GM18520 (cell line): Measurements from ENCODE around the gene LRRK1.

ENCODE experiments used
- ATAC-seq: cut with Tn5 transposase; IDR thresholded peaks from one replicate; pipeline ENCODE4 v1.9.1; 2021; ENCODE audit not compliant: unreplicated experiment

Gene LRRK1

GRCh38 chr15:100909989-100910955 is 8.9 kb upstream of the LRRK1 start:
- no peak for ATAC-seq

- ATAC-seq, result no peak
Observed at GRCh38 chr15:100911086-100911485, 8.1 kb upstream of the LRRK1 start.

- ATAC-seq, result no peak
Observed at GRCh38 chr15:100913961-100914360, 5.2 kb upstream of the LRRK1 start.

GRCh38 chr15:100914876-100915275 is 4.3 kb upstream of the LRRK1 start:
- ATAC-seq, result no peak

- ATAC-seq, result peak; percentile 45
Observed at GRCh38 chr15:100918034-100918689, 995 bp upstream of the LRRK1 start.

DNA sequence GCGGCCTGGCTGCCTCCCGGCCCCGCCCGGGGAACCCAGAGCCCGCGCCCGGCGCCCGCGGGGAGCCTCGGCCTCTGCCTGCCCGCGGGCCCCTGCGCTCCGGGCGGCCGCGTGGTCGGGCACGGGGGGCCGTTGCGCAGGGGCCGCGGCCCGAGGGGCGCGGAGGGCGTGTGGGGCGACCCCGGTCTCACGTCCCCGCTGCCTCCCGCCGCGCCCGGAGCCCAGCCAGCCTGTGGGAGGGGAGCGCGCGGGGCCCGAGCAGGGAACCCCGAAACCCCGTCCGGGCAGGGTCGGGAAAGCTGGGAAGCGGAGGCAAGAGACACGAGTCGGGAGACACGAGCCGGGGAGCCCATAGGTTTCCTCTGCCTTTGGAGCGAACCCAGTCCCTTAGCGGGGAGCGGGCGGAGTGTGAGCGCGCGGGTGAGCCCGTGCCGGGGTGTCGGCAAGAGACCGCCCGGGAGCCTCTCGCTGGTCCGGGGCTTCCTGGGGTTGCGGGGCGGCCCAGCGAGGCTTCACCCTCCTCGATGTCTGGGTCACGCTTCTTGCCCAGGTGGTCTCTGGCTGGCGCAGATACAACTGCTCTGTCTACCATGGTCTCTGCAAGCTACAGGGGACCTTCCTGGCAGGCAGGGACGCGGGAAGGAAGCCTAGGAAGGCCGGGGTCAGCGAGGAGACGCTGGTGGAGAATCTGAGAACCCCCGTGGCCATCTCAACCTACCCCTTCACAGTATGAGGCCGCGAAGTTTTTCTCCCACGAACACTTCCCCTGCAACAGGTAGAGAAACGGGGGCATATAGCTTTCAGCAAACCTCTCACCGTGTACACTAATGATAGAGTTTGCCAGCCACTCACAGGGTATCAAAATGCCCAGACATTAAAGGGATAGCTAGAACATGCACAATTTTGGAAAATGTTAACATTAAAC is 586 bp downstream of the LRRK1 start:
- ATAC-seq, result no peak

DNA sequence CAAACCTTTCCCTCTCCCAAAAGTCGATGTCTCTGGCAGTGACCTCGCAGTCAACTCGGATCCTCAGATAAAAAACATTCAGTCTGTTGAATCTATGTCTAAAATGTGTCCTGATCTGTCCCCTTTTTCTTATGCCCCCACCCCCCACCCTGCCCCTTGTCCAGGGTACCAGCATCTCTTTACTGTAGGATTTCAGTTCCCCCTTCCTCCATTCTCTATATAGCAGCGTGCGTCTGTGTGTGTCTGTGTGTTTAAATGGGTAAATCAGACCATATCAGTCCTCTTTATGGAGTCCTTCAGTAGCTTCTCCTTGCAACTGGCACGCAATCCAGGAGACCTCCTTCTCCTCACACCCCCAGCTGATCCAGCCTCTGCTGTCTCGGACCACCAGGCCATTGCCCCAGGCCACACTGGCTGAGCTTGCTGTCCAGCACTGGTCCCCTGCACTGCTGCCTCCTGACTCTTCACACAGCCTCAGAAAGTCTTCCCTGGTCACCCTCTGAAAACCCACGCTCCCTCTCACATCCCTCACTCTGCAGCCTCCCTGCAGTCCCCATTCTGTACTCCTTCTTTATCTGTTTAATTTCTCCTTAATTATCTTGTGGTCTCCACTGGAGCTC is 1.5 kb downstream of the LRRK1 start:
- ATAC-seq, result no peak

GRCh38 chr15:100922192-100923040 is 3.3 kb downstream of the LRRK1 start:
- no peak for ATAC-seq

DNA sequence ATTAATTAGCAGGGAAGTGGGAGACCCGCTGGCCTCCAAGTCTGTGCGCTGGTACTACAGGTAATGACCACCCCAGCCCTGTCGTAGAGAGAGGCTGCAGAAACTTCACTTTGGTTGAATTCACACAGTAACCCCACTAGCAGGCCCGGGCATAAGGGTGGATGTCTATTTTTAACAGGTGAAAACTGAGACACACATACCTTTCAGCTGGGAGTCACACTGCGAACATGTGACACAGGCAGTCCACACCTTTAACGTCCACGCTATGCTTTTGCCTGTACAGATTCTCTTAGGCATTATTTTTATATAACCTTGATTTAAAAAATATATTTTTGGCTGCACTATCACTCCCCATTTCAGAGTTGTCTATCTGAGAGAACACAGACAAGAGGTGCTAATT is 3.9 kb downstream of the LRRK1 start:
- no peak for ATAC-seq

DNA sequence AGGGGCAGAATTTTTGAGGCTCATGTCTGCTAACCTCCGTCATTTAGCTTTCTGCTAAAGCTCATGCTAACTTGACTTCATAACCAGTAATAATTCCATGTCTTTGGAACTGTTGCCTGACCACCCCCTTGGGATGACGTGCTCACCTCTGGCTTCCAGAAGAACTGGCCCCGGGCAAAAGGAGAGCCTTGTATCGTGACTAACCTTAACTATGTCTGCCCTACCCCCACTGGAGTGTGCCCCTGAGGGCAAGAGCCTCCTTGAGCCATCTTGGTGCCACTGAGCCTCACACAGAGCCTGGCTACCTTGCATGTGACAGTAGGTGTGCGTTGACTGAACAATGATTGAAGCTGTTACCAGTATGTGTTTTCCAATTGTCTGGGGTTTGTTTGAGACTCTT is 4.7 kb downstream of the LRRK1 start:
- ATAC-seq, result no peak

DNA sequence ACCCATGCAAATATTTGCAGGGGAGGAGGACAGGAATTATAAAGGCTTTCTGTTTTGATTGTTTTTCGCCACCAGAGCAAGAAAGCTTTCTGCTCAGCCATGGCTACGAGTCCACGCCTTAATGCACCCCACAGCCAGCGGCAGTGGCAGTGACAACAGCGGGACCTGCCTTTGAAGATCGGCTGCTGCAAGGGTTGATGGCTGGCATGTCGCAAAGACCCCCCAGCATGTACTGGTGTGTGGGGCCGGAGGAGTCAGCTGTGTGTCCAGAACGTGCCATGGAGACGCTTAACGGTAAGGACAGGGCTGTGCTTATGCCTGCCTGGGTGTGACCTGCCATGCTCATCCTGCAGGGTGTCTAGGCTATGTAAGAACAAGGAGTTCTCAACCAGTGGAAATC is 5.3 kb downstream of the LRRK1 start:
- ATAC-seq, result no peak

DNA sequence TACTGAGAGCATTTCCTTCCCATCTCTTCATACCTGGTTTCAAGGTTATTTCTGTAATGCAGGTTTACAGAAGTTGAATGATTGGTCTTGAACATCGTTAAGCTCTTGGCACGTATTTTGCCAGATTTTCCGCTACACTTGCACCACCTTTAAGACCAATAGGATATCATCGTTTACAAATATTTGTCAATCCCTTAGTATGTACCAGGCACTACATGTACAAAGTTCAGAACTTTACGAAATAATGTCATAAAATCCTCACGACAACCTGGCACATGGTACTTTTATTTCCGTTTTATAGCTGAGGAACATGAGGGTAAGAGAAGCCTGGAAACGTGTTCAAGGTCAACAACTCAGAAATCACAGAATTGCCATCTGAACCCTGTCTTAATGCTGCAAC is 6.3 kb downstream of the LRRK1 start:
- no peak for ATAC-seq

GRCh38 chr15:100926258-100926657 is 7.1 kb downstream of the LRRK1 start:
- ATAC-seq, result no peak

DNA sequence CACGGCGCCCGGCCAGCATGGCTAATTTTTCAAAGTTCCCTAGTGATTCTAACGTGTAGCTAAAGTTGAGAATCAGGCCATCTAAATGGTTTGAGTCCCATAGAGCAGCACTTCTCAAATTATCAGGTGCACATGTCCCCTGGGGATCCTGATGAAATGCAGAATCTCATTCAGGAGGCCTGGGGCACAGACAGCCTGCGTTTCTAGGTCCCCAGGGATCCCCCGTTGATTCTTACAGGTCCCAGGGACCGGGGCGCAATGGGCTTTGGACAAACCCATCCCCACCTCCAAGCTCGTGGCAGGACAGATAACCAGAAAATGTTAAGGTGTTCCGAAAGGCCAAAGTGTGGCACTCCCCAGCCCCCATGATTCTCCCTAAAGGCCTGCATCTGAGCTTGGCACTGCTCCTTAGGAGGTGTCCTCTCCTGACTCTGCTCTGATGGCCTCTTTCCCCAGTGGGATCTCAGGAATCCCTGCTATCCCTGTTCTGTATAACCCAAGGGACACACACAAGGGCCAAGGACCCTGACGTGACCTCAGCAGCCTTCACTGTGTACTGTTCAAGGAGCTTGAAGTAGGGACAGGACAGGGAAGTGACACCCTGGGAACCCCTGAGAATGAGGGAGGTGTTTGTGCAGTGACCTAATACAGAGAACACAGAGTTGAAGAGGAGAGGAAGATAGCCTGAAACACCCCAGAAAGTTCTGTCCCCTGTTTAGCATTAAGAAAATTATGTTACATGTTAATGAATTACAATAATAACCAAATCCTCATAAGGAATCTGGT is 8.0 kb downstream of the LRRK1 start:
- no peak for ATAC-seq

- no peak for ATAC-seq
Observed at GRCh38 chr15:100928632-100929280, 9.6 kb downstream of the LRRK1 start.

- no peak for ATAC-seq
Observed at GRCh38 chr15:100929641-100930042, 10.5 kb downstream of the LRRK1 start.

DNA sequence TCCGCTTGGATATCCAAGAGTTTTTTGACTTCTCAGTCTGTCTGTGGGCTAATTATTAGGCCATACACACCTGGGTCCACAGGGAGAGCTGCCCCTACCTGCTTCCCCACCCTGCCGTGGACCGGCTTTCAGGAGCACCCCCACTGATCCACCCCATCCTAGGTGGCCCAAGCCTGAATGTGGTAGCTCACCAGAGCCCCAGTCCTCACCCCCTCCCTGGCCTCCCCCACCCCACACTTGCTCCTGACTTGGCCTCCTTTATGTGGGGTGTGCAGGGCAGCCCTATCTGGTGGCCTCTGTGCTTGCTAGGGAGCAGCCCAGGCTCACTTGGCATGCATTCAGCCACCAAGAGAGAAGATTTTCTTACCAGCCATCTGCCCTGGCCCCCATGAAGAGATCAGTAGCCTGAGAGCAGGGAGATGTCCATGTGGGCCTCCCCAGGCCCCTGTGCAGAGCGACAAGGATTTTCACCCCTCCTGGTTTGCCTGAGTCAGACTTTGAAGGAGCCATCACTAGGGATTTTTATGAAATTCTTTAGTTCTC is 11.2 kb downstream of the LRRK1 start:
- ATAC-seq, result no peak

- ATAC-seq, result peak; percentile 49
Observed at GRCh38 chr15:100931143-100931890, 12.2 kb downstream of the LRRK1 start.
